ENCODE results near the gene FAM193A.
A peak's percentile ranks its signal among the peaks of the same experiment; 100 is the strongest.
"Not testable (repeated sequence)": the region's sequence is repeated elsewhere in the genome, so short reads cannot be mapped to it uniquely, and the experiment has no call there.

The FAM193A gene

DNA sequence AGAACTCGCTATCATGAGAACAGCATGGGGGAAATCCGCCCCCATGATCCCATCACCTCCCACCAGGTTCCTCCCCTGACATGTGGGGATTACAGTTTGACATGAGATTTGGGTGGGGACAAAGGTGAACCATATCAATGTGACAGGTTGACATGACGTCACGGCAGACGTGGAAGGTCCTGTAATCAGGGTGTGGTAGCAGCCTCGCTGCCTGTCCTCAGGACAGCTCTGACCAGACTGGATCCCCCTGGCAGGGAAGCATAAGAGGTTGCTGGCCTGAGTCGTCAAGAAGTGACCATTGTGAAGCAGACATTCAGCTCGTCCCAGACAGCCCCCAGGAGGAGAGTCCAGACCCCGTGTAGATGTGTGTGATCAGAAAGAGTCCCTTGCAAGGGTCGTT lies 115.1 kb downstream of the FAM193A start:
- DNase-seq (ENCODE audit: low spot score), result no peak

- DNase-seq (ENCODE audit: low spot score), result no peak
Observed at GRCh38 chr4:2651998-2652397, 115.6 kb downstream of the FAM193A start.

GRCh38 chr4:2652415-2653160 lies 116.1 kb downstream of the FAM193A start:
- DNase-seq (ENCODE audit: low spot score), result no peak

- DNase-seq (ENCODE audit: low spot score), result no peak
Observed at GRCh38 chr4:2660596-2661211, 124.3 kb downstream of the FAM193A start.

GRCh38 chr4:2662598-2662997 lies 126.2 kb downstream of the FAM193A start:
- DNase-seq (ENCODE audit: low spot score), result no peak

DNA sequence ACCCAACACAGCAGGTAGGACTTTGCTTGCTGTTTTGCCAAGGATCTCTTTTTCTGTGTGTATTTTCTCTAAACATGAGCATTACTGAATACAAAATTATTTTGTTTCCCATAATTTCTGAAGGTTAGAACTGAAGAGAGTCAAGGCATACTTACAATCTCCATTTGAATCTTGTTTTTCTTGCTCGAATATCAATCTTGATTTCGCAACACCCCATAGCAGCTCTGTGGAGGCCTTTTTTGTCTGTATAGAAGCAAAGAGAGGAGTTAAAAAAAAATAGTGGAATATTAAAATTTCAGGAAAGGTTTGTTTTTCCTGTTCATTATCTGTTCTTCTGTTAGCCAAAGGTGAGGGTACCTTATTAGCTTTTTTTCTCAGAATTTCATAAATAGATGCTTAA lies 126.8 kb downstream of the FAM193A start:
- no peak for DNase-seq (ENCODE audit: low spot score)

DNA sequence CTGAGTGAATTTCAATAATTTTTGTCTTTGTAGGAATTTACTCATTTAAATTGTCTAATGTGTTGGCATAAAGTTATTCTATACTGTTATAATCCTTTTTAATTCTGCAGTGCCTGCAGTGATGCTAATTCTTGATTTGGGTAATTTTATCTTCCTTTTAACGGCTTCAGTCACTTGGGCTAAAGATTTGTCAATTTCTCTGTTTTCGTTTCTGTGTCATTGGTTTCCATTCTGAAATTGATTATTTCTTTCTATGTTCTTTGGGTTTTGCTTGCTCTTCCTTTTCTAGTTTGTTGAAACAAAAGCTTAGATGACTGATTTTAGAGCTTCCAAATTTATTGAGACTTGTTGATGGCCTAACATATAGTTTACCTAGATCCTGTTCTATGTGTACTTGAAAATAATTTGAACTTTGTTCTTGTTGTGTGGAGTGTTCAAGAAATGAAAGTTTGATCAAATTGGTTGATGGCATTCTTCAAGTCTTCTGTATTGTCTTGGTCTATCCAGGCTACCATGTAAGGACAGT lies 130.3 kb downstream of the FAM193A start:
- no peak for DNase-seq (ENCODE audit: low spot score)

DNA sequence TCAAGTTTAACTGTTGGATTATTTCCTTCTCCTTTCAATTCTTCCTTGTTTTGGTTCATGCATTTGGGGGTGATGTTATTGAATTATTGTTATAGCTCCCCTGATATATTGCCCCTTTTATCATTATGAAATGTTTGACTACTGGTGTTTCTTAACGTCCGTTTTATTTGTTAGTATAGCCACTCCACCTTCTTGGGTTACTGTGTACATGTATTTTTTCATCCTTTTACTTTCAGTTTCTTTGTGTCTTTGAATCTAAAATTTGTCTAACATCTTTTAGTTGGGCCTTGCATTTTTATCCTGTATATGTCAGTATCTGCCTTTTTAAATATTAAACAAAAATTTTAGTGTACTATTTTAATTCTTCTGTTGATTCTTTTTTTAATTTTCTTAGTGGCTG lies 131.0 kb downstream of the FAM193A start:
- DNase-seq (ENCODE audit: low spot score), result no peak

GRCh38 chr4:2671267-2671895 lies 134.9 kb downstream of the FAM193A start:
- no peak for DNase-seq (ENCODE audit: low spot score)

DNA sequence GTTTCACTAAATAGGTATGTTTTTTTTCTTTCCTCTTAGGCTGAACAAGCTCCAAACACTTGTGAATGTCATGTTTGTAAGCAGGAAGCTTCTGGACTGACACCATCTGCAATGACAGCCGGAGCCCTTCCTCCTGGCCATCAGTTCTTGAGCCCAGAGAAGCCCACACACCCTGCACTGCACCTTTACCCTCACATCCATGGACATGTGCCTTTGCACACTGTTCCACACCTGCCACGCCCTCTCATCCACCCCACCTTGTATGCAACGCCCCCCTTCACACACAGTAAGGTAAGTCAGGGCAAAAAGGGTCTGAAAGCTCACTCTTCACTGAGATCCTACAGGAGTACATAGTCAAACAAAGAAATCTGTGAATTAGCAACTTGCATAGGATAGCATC lies 135.6 kb downstream of the FAM193A start:
- DNase-seq (ENCODE audit: low spot score), result no peak

GRCh38 chr4:2672700-2673099 lies 136.3 kb downstream of the FAM193A start:
- no peak for DNase-seq (ENCODE audit: low spot score)

DNA sequence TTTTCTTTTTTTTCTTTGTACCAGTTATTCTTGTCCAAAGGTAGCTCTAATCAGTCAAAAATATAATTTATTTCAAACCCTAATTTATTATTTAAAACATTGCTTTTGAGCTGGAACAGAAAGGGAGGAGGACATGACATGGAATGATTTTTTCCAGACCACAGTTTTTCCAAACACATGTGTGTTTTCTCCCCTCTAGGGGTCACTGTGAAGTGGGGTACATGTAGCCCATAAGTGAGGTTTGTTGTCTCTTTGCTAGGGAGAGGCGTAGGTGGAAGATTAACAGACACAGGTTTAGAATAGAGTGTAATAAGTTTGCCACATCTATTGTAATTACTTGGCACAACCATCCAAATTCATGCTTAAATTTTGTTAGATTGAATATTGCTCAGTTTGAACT lies 136.7 kb downstream of the FAM193A start:
- DNase-seq (ENCODE audit: low spot score), result no peak

DNA sequence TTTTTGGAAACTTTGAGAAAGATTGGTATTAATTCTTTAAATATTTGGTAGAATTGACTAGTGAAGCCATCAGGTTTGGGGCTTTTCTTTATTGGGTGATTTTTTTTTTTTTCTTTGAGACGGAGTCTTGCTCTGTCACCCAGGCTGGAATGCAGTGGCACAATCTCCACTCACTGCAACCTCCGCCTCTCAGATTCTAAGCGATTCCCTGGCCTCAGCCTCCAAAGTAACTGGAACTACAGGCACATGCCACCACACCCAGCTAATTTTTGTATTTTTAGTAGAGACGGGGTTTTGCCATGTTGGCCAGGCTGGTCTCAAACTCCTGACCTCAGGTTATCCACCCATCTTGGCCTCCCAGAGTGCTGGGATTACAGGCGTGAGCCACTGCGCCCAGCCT lies 143.3 kb downstream of the FAM193A start:
- not testable (repeated sequence) for DNase-seq (ENCODE audit: low spot score)

DNA sequence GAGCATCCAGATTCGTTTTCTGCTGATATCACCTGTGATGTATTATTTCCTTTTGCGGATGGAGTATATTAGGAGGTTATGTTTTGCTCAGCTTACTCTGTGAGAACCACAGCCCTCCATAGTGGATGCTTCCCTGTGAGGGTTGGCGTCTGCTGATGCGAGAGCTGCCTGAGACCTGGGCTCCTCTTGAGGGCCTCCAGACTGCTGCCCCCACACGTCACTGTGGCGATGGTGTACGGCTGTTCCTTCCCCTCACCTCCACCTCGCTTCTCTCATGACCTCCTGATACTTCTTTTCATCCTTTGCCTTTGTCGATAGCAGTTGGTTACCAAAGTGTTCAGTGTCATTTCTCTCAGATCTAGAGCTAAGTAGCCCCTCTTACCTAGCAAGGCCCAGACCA lies 148.0 kb downstream of the FAM193A start:
- DNase-seq (ENCODE audit: low spot score), result no peak

DNA sequence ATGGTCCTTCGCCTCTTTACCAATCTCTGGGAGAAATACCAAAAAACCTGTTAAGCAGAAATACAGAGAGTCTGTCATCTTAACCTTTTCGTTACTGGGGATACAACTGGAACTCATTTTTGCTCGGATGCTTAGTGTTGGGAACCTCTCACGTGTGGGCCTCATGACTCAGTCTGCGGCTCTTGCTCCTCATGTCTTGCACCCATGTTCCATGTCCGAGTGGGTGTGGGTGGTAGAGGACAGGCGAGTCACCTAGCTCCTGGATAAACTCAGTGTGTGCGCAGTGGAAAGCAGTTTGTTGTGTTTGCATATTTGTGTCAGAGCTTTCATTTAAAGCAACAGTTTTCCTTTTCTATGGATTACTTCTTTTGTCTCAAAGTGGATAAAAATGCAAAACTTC lies 149.1 kb downstream of the FAM193A start:
- DNase-seq (ENCODE audit: low spot score), result no peak

- no peak for DNase-seq (ENCODE audit: low spot score)
Observed at GRCh38 chr4:2686379-2687265, 150.2 kb downstream of the FAM193A start.

- DNase-seq (ENCODE audit: low spot score), result no peak
Observed at GRCh38 chr4:2688281-2688680, 151.8 kb downstream of the FAM193A start.

DNA sequence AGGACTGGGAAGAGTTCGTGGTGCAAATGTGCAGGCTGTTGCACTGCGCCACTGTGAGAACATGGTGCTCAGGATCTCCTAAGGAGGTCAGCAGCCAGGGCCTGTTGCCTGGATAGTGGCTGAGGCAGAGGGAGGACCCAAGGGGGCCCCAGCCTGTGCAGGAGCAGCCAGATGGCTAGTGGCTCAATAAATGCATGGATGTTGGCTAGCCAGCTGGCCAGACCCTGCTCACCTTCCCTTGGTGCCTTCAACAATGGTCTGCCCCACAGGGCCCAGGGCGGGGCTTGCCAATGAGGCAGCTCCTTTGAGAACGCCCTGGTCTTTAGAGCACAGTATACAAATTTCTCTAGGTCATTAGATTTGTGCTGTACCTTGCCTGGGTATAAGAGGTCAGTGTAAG lies 152.2 kb downstream of the FAM193A start:
- DNase-seq (ENCODE audit: low spot score), result no peak

DNA sequence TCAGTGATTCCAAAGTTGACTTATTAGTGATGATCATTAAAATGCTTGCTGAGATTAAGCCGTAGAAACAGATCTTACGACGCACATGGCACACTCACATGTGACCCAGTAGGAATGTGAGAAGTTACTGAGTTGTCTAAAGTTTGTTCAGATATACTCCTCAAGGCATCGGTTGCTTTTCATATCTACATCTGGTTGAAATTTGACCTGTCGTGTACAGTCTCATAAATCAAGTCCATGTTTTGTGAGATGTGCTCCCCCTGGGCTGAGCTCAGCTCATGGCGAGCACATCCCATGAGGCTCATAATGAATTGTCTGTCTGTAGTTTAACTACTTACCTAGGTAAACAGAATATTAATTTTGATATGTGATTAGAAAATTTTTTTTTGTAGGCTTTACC lies 152.7 kb downstream of the FAM193A start:
- no peak for DNase-seq (ENCODE audit: low spot score)

GRCh38 chr4:2689825-2690700 lies 153.6 kb downstream of the FAM193A start:
- peak; percentile 35 for DNase-seq (ENCODE audit: low spot score)

GRCh38 chr4:2691313-2691712 lies 154.9 kb downstream of the FAM193A start:
- no peak for DNase-seq (ENCODE audit: low spot score)

Measured in CD4-positive, alpha-beta T cell treated with Interleukin-2 at 100 ng/mL for 4 hours (primary cell).